ENCODE data around the gene SGCE.
A peak's percentile ranks its signal among the peaks of the same experiment; 100 is the strongest.

SGCE gene

DNA sequence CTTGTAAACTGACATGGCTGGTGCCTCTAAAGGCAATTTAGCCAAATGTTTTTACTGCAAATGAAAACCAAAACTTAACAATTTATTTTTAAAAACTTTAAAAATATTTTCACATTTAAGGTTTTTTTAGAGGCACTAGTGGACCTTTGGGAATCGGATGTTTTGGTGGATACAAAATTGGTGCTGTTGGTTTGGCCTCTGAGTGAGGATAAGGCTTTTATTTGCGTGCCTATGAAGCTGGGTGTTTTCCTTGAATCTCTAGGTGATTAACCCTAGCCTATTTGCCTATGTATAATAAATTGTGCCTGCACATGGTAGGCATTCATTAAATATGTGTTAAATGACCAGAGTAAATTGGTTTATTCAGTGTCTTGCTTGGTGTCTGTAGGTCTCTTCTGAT is 2.9 kb upstream of the SGCE start:
- DNase-seq = no peak

DNA sequence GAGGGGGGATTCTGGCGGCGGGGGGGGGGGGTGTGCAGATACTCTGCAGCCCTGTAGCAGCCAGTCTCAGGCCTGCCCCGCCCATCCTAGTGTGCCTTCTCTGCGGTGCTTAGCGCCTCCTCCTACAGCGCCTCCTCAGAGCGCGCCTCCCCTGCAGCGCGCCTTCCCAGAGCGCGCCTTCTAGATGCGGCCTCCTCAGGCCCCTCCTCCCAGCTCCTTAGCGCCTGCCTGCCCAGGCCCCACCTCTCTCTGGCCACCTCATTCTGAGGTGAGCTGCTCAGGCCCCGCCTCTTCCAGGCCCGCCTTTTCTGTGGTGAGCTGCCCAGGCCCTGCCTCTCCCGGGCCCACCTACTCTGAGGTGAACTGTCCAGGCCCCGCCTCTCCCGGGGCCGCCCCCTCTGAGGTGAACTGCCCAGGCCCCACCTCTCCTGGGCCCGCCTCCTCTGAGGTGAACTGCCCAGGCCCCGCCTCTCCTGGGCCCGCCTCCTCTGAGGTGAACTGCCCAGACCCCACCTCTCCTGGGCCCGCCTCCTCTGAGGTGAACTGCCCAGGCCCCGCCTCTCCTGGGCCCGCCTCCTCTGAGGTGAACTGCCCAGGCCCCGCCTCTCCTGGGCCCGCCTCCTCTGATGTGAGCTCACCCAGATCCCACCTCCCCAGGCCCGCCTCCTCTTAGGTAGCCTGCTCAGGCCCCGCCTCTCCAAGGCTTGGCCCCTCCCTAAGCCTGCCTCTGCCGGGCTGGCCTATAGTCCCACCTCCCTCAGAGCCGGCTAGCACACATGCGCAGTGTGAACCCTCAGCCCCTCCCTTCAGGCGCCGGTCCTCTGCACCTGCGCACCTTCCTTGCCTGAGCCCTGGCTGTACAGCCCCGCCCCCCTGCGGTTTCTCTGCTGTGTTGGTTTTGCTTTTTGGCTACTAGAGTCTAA is 2.1 kb upstream of the SGCE start:
- peak; percentile 91 for DNase-seq

DNA sequence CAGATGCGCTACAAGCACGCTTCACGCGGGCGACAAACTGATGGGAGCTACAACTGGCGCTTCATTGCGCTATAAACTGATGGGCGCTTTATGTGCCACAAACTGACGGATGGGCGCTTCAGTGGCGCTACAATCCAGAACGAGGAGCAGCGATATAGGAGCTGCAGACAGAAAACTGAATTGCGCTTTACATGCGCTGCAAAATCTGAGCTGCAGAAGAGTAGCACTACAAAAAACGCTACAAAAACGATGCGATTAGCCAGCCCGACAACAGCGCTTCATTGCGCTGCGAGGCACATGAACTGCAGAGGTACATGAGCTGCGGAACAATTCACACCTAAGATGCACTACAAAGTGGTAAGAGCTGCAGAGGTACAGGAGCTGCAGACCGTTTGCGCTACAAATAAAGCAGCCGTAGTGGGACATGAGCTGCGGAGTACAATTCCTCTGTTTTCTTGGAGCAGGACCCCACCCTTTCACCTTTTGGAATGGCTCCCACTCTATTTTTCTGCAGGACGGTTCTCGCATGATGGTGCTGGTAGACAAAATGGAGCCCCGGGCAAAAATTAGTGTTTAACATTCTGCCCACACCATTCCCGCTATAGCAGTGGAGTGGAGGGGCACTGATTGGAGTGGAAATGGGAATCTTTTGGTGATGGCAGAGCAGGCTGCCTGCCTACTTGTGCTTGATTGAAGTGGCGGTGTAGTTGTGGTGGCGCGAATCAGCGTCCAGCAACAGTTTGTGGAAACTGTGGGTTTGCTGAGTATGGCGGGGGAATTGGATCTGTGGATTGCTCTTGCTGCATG is 1.2 kb upstream of the SGCE start:
- no peak for DNase-seq

DNA sequence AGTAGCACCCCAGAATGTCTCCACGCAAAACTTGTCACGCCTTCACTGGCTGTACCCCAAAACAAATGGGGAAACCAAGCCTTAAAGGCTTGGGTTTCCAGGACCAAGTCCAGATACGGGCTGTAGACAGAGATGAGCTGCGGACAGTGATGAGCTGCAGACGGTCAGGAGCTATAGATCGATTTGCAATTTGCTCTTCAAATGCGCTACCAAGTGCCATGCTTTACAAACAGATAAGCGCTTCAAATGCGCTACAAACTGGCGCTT is 658 bp upstream of the SGCE start:
- no peak for DNase-seq

DNA sequence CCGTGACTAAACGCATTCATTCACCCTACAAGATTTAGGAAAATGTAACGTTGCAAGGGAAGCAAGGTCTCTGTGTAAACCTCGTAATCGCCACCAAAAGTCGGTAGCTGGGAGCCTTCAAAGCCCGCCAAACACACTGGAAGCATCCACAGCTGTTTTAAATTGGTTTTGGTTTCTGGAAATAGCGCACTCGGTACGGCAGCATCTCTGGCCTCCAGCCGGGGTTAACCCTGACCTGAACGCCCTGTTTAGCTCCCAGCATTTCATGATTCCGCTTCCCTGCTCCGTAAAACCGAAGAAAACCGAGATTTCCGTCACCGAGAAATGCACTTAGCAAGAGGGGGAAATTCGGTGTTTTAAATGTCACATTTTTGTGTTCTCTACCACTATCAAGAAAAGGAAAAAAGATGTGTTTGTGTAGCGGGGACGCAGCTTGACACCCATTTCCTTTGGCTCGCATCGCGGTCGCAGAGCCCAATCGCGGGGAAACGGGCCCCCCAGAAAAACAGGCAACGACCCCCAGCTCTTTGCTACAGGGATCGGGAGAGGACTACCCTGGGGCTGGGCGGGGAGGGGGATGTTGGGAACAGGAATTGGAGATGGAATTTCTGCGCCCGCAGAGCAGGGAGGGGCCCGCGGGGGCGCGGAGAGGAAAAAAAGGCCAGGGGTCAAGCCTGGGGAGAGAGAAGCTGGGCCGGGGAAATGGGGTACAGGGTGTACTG is 646 bp downstream of the SGCE start:
- no peak for DNase-seq

DNA sequence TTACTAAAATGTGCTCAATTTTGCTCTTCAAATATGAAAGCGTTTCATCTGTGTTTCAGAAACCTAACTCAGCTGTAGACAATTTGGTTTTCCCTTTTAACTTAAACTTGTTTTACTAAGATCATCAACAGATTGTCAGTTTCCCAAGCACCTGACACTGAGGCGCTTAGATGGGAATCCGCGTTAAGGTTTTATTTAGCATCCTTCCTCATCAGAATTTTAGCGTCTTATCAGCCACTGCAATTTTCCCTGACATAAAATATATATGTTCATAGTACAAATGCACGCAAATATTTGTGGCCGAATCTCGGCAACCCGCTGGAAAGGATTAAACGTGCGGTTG is 1.2 kb downstream of the SGCE start:
- DNase-seq = no peak

DNA sequence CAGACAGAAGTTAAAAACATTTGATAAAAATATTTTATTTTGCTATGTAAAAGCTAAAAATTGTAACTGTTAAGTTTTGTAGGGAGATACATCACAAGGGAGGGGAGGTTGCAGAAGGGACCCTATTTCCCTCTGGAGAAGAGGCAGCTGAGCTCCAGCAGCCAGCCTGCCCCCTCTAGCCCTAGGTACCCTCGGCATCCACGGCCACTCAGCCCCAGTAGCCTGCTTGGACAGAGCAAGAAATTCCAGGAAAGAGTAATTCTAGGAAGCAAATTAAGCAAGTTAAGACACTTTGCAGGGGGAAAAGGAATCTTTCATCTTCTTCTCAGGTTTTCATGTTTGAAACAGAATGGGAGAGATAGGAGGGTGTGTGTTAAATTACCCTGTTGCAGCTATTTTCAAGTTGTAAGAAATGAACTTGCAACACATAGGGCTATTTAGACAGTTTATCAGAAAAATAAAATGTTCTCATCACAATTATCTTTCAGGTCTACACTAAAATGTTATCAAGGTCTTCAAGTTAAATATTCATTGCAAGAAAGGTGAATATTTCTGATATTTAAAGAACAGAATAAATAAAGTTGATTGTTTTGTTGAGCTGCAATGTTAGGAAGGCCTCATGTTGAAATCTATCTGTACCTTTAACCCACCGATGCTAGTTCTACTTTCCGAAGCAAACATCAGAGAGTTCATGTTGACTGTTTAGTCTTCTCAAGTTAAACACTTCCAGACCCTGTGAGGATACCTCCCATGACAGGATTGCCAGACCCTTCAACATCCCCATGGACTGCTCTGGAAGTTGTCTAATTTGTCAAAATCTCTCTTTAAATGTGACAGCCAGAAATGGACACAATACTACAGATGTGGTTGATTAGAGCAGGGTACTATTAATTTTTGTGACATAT is 5.5 kb downstream of the SGCE start:
- DNase-seq = no peak

DNA sequence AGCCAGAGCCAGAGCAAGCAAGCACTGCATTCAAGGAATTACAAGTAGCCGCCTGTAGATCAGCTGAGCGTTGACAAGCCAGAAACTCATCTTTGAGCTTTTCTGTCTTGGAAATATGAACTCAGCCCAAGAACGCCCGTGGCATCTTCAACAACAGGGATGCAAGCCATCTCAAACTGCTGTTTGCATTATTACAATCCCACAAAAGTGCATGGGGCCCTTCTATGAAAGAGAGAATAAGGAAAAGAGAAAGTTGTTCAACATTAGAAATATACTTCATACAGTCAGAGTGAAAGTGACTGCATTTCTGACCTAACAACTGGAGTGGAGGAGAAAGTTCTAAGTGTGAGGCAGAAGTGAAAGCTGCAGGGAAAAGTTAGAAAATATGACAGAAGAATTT is 6.5 kb downstream of the SGCE start:
- DNase-seq = no peak

DNA sequence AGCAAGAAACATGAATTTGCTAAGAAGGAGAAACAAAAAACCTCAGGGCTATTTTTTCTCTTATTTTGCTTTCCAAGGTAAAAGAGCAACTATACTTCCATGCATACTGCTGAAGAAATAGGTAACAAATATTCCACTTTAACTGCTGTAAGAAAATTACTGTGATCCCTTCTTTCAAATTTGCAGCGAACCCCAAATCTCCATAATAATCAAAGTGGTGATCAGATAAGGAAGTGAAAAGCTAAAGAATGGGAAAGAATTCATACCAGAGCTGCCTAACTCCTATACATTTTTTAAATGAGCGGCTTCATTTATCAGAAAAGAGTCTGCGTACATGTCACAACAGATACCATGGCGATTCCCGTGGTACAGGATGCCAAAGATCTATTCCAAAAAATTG is 7.2 kb downstream of the SGCE start:
- DNase-seq = no peak

DNA sequence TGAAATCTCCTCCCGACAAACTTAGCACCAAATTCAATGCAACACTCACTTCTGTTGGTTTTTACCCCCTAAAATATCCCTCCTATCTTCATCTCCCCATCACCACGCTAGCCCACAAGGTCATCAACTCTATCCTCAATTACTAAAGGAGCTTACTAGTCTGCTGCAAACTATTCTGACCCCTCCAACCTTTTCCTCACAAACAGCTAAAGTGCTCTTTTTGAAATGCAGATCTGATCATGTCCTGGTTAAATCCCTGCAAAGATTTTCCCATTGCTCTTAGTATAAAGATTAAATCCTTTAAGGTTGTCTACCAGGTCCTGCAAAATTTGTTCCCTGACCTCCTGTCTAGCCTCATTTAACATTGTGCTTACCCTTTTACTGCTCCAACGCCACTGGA is 8.6 kb downstream of the SGCE start:
- no peak for DNase-seq

DNA sequence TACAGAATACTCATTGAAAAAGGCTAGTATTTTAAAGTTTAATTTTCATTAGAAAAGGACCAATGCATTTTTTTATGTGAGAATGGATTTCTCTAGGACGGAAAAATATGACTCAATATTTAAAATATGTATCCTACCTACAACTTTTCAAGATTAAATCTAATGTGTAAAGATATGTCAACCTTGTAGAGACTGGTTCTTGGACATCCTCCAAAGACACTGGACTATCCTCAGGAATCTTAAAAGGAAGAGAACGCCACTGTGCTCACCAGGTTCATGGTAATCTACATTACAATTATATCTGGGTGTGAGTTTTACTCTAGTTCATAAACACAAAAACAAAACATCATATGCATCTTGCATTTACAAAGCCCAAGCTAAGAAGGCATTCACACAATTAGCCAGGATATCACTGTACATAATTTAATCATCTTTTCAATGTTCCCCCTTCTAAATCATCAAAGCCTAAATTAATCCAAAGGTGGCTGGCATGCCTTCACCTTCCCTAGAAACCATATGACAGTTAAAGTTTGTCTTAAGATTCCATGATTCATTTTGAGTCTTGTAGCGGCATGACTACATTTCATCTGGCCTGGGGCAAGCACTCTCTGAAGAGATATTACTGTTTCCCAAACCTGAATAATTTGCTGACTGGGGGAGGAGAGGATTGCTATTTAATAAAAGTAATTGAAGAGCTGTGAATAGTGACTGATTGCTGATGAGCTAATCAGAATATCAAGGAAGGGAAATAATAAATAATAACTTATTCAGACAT is 12.0 kb downstream of the SGCE start:
- no peak for DNase-seq

DNA sequence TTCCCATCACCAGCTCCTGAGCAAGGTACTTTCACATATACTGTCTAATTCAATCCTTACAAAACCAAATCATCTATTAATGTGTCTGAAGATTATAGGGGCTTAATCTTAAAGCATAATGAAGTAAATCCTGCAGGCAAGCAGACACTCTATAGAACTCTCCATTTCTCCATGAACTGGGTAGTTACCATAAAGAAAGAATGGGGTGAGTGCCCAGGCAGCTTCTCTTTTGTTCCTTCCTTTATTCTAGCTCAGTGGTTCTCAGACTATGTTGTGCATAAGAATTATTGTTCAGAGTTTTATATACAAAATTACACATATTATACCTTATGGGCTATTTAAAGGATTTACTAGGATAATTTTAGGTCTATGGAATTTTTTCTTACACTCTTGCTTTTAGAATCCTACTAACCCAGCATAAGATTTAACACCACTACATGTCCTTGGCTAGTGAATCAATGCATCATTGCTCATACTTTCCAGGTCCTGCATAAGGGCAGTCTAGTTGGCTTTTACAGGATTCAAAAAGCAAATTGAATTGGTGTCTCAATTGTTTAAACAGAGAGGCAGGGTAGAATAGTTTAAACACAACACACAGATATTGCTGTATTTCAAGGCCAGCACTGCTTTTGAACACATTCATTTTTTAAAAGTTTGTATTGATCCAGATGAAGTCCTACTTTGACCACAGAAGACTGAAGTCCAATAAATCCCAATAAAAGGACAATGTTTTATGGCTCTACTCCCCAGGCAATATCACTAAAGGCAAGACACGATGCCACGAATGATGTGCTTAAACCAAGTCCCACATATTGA is 12.9 kb downstream of the SGCE start:
- no peak for DNase-seq

DNA sequence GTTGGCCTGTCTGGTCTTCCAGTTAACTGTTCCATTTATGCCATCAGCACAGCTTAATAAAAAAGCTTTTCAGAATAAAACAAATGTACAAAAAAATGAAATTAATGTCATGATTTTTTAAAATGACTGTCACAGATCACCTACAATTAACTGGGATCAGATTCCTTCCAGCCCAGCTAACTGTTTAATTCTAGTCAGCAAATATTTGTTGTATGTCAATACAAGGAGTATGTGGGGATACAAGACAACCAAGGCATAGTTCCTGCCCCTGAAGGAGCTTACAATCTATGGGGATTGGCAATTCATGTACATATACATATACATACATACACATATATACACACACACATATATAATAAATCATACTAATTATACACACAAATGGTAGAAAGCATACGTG is 16.5 kb downstream of the SGCE start:
- no peak for DNase-seq

DNA sequence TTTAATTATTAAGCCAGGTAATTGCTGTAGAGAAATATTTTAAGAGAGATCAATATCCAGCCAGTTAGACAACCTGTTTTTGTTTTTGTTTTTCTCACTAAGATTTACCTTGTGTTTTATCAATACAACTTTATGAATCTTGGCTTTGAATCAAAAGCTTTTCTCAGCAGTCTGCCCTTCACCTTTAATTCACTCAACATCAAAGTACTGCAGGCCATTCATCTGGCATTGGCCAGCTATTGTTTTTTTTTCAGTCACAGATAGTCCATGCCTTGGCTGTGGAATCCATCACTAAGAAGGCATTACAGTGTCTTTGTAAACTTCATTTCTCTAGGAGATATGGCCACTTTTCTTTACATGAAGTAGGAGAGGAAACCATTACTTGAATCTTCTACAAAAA is 20.2 kb downstream of the SGCE start:
- DNase-seq = no peak

DNA sequence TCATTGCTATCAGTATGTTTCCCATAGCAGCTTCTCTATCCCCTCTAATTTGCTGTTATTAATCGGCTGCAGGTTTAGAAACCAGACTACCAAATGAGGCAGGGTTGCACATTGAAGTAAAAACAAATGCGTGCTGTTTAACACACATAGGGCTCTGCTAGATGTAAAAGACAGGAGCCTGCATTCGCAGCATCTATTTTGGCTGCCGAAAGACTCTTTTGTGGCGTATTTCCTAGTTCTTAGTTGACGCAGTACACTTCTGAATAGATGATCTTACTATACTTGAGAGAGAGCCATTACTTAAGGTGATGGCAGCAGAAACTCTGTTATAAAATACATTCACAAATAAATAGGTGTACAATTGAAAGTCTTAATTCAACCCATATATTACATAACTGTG is 21.4 kb downstream of the SGCE start:
- no peak for DNase-seq

DNA sequence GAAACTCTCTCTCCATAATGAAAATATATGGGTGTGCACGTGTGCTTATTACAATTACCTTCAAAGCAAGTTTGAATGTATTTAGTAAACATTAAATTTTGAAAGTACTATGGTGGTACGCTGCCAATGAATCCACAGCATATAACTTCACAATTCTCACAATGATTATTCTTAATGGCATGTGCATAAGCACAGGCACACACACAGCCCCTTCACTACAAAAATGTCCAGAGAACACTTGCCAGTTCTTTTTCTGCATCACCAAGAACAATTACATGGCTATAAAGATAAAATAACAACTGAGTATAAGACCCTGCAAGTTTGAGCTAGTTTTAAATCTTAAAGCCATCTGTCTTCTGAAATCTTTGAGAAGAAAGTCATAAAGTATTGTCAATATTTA is 22.2 kb downstream of the SGCE start:
- DNase-seq = no peak

DNA sequence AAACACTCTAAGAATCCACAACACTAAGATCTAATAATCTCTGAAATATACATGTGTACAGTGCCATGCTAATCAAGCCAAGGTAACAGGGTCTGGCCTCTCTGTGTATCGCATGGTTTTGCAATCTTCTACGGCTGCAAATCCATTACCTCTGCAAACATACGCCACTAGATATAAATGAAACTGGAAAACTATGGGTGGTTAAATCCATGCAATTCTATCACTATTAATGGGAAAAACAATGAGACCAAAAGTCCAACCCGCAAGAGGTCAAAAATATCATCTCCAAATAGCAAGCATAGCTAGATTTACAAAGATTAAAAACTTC is 23.0 kb downstream of the SGCE start:
- DNase-seq = no peak

DNA sequence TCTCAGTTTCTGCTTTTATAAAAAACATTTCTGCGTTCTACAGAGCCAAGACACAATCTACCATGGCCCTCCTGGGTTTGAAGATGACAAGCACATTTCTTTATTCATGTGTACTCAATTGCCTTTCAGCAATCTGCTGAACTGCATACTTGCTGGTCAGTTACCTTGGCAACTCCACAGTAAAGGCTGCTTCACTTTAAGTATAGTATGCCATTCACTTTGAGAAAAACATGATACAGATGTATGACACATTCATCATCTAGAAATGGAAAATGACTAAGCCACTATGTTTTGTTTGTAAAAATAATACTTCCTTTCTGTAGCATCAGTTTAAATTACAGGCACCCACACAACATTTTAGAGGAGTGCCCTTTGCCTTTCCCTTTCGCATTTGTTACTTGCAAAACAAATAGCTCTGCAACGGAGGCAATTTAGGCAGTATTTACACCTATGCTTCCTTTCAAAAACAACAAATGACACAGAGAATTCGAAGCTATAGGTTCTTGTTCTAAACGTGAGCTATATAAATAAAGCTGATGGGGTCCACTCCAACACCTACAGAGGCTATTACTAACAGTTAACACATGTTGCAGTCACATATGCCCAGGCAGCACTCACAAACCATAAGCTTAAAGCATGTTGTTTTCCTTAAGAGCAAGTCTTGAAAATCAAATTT is 23.5 kb downstream of the SGCE start:
- DNase-seq = no peak

DNA sequence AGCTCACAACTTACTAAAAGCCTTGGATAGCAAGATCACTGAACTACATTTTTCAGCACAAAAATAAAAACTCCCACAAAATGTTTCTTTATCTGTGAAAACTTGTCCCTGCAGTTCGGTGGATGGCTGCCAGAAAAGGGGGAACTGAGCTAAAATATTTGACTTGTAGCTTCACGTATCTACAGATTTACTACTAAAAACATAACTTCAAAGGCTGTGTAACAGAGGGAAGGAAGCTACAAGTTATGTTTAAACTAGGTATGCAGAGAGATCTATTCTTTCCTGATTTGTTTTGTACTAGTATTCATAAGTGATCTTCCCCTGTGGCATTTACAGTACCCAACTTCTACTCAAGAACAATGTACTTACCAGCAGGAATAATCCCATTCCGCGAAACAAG is 25.1 kb downstream of the SGCE start:
- no peak for DNase-seq

DNA sequence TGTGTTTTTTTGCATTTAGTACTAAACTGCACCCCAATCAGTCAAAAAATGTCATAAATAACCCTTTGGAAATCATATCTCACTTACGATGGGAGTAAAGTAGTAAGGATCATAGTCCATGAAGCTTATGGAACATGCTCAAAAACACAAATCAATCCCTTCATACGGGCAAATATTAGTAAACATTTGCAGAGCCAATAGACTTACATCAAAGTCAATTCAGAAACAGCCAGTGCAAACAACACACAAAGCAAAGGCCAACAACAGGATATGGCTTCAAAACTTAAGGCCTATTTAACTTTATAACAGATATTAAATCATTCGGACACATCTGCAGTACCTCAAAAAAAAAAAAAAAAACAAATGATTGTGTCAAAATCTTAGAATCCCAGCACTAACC is 32.1 kb downstream of the SGCE start:
- DNase-seq = no peak

DNA sequence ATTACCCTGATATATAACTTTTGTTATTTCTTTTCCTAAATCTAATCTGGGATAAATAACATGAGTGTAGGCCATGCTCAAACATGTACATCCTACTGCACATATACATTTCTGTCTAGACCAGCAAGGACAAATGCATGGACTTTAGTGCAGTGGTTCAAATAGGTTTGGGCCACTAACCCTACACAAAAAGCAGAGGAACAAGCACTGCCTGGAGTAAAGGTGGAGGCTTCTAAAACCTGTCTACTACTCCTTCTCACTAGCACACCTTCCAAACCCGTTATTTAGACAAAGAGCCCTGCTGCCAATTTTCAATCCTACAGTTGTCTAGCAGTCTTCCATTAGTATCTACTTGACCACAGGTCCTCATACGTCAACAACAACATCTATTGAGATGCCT is 34.8 kb downstream of the SGCE start:
- no peak for DNase-seq

Data from activated T-cell treated with anti-CD3 and anti-CD28 coated beads for 4 hours (primary cell).